CD14-positive monocyte (primary cell): Measurements from ENCODE around the gene TUBB1. TPM values are rescaled to one million over a fixed set of nuclear protein-coding genes. Genes with fewer than 3 reads are reported as not detected.

Experiments used
- DNase-seq, 3 donors: peaks; one replicate each; pipeline ENCODE4 v3.0.0-alpha.2; 2011 to 2022
- H2AFZ ChIP-seq: 2 replicates; pipeline ENCODE4 v1.6.0; 2012; ENCODE audit warnings: mild to moderate bottlenecking, low read depth, low read length, inconsistent platforms; ENCODE audit not compliant: insufficient read depth, poor library complexity, severe bottlenecking
- H3K27ac ChIP-seq, 2 donors: 1 replicate in 1 of 2; 2 replicates in 1 of 2; pipeline ENCODE4 v1.5.1; 2012 to 2013; ENCODE audit warnings: low read length in 2 of 2, control low read depth in 1 of 2, inconsistent platforms in 1 of 2, low read depth in 1 of 2, mild to moderate bottlenecking in 1 of 2
- H3K27me3 ChIP-seq, 2 donors: one replicate each; pipeline versions ENCODE4 v1.6.0 to v1.6.1; 2011 to 2013; ENCODE audit warnings: low read length in 2 of 2; ENCODE audit not compliant: control insufficient read depth in 2 of 2, insufficient read depth in 2 of 2
- H3K36me3 ChIP-seq, 2 donors: replicated peaks in 1 of 2; 1 replicate in 1 of 2; 2 replicates in 1 of 2; pipeline versions ENCODE4 v1.5.1 to v1.6.1; 2012 to 2013; ENCODE audit warnings: low read length in 2 of 2, control low read depth in 1 of 2, inconsistent platforms in 1 of 2, mild to moderate bottlenecking in 1 of 2; ENCODE audit not compliant: insufficient read depth in 2 of 2, control insufficient read depth in 1 of 2
- H3K4me1 ChIP-seq, 2 donors: 1 replicate in 1 of 2; 2 replicates in 1 of 2; pipeline versions ENCODE4 v1.5.1 to v1.6.1; 2012 to 2013; ENCODE audit warnings: low read length in 2 of 2, control low read depth in 1 of 2, inconsistent platforms in 1 of 2, mild to moderate bottlenecking in 1 of 2, moderate library complexity in 1 of 2; ENCODE audit not compliant: insufficient read depth in 2 of 2, control insufficient read depth in 1 of 2
- H3K4me2 ChIP-seq: replicated peaks from 2 replicates; pipeline ENCODE3; 2012; ENCODE audit warnings: low read length, moderate library complexity, mild to moderate bottlenecking; ENCODE audit not compliant: poor library complexity, severe bottlenecking; ENCODE audit errors: extremely low read depth
- H3K4me3 ChIP-seq, 3 experiments: fragments of 200-600 bp in 1 of 3; sonication (generic) in 1 of 3; replicated peaks in 1 of 3; 1 replicate in 2 of 3; 2 replicates in 1 of 3; pipeline ENCODE4 v1.5.1; 2011 to 2013; ENCODE audit warnings: low read length in 3 of 3, mild to moderate bottlenecking in 3 of 3, control low read depth in 2 of 3, low read depth in 2 of 3, inconsistent platforms in 1 of 3, moderate library complexity in 1 of 3
- H3K79me2 ChIP-seq: 2 replicates; pipeline ENCODE4 v1.6.0; 2012; ENCODE audit warnings: mild to moderate bottlenecking, control low read depth, inconsistent platforms, low read length, moderate library complexity; ENCODE audit not compliant: insufficient read depth
- H3K9ac ChIP-seq: 2 replicates; pipeline ENCODE4 v1.6.0; 2017; ENCODE audit warnings: low read length, mild to moderate bottlenecking; ENCODE audit not compliant: insufficient read depth, poor library complexity, severe bottlenecking
- H3K9me3 ChIP-seq, 2 donors: replicated peaks in 1 of 2; 1 replicate in 1 of 2; 2 replicates in 1 of 2; pipeline versions ENCODE4 v1.5.1 to v1.6.1; 2012 to 2013; ENCODE audit warnings: low read length in 2 of 2, control low read depth in 1 of 2; ENCODE audit not compliant: control insufficient read depth in 1 of 2, insufficient read depth in 1 of 2
- H4K20me1 ChIP-seq: 2 replicates; pipeline ENCODE4 v1.6.0; 2012; ENCODE audit warnings: mild to moderate bottlenecking, low read length, control low read depth, moderate library complexity; ENCODE audit not compliant: insufficient read depth
- H3K27ac Mint-ChIP-seq, 7 donors: one replicate each; pipeline ENCODE4 v1.8.0; 2020; ENCODE audit warnings: mild to moderate bottlenecking in 7 of 7, mixed read lengths in 7 of 7, moderate library complexity in 6 of 7, inconsistent platforms in 2 of 7
- H3K27me3 Mint-ChIP-seq, 3 donors: one replicate each; pipeline ENCODE4 v1.8.0; 2021 to 2022; ENCODE audit warnings: low read depth in 3 of 3, mild to moderate bottlenecking in 3 of 3, mixed read lengths in 3 of 3, moderate library complexity in 3 of 3, inconsistent platforms in 1 of 3
- H3K36me3 Mint-ChIP-seq, 2 donors: one replicate each; pipeline ENCODE4 v1.8.0; 2020; ENCODE audit warnings: mixed read lengths in 2 of 2, inconsistent platforms in 1 of 2, mild to moderate bottlenecking in 1 of 2
- H3K4me1 Mint-ChIP-seq: one replicate; pipeline ENCODE4 v1.8.0; 2020; ENCODE audit warnings: mild to moderate bottlenecking, mixed read lengths
- H3K4me3 Mint-ChIP-seq, 2 donors: one replicate each; pipeline ENCODE4 v1.8.0; 2020; ENCODE audit warnings: mild to moderate bottlenecking in 2 of 2, mixed read lengths in 2 of 2, moderate library complexity in 1 of 2
- H3K9me3 Mint-ChIP-seq, 7 donors: one replicate each; pipeline ENCODE4 v1.8.0; 2020 to 2022; ENCODE audit warnings: mixed read lengths in 7 of 7, mild to moderate bottlenecking in 6 of 7, moderate library complexity in 6 of 7, inconsistent platforms in 2 of 7
- CTCF ChIP-seq: fragments of 200-600 bp; IDR thresholded peaks from one replicate; pipeline ENCODE4 v1.8.0; 2022; ENCODE audit warnings: antibody characterized with exemption, mild to moderate bottlenecking
- WGBS: methylation state at CpG from one replicate; pipeline ENCODE4 v1.1.5; 2013; ENCODE audit warnings: missing lambda C conversion rate; ENCODE audit not compliant: insufficient coverage; 5-methylcytosine and 5-hydroxymethylcytosine counted together
- intact Hi-C, 2 donors: fragments of 100-400 bp; cut with micrococcal nuclease; formaldehyde crosslinking; loops; one replicate each; pipeline versions ENCODE4 v1.15.0 to v1.15.1; 2023
- polyA plus RNA-seq, 3 donors: library from polyadenylated mRNA; depleted of rRNA in 1 of 3; unstranded in 2 of 3; stranded (reverse) in 1 of 3; fragments of 300-500 nt in 2 of 3; fragments of >200 nt in 1 of 3; fragmentation: Illumina TruSeq in 2 of 3; gene quantifications; 1 replicate in 2 of 3; 2 replicates in 1 of 3; pipeline ENCODE4 v1.2.3, GENCODE V29; 2012 to 2021

The TUBB1 gene
- polyA plus RNA-seq, 3 donors: 0.09 to 3.1 (median 2.4) TPM

- Histone ChIP-seq H3K27ac (no peak overlapping the region), H3K9me3 (no peaks in the 10 kb centered on the region), H3K4me3 (no peak overlapping the region), H3K4me1 (peaks cover 4 to 5% of the 10 kb centered on the region in 2 donors), H3K36me3 (no peaks in the 10 kb centered on the region), H2AFZ (no peak overlapping the region), H3K4me2 (no peak overlapping the region), H4K20me1 (no peaks in the 10 kb centered on the region), H3K27me3 (peaks cover 11 to 24% of the 10 kb centered on the region in 2 donors), H3K79me2 (no peaks in the 10 kb centered on the region), H3K9ac (no peak overlapping the region)
- 100% methylated on average over 2 of the region's 5 CpGs for WGBS
- TF ChIP-seq CTCF: no peak
- no peaks in the 10 kb centered on the region for H3K36me3 Mint-ChIP-seq
- H3K4me1 Mint-ChIP-seq: peaks cover 13% of the 10 kb centered on the region
- DNase-seq: no peak
- H3K4me3 Mint-ChIP-seq: no peak overlapping the region
- H3K27ac Mint-ChIP-seq: no peak overlapping the region
- H3K9me3 Mint-ChIP-seq: no peaks in the 10 kb centered on the region
- peaks cover 6 to 16% (median 14%) of the 10 kb centered on the region in 3 donors for H3K27me3 Mint-ChIP-seq
- intact Hi-C loops: loop anchor here in 1 of 2 donors (10.0 kb wide), 1 partner anchor 393 kb away; the partner anchor contains the start of gene STX16
Measured at GRCh38 chr20:59047938-59048680, 28.9 kb downstream of the TUBB1 start.

GRCh38 chr20:59048681-59049030 is 29.4 kb downstream of the TUBB1 start:
- Mint-ChIP-seq H3K27ac (no peak overlapping the region), H3K4me3 (no peak overlapping the region), H3K27me3 (peaks cover 6 to 17% (median 14%) of the 10 kb centered on the region in 3 donors), H3K36me3 (no peaks in the 10 kb centered on the region), H3K4me1 (peaks cover 8% of the 10 kb centered on the region), H3K9me3 (no peaks in the 10 kb centered on the region)
- H3K79me2 ChIP-seq: no peaks in the 10 kb centered on the region
- H3K4me2 ChIP-seq: no peak overlapping the region
- no peaks in the 10 kb centered on the region for H3K9me3 ChIP-seq
- H3K36me3 ChIP-seq: no peaks in the 10 kb centered on the region
- H2AFZ ChIP-seq: no peak overlapping the region
- no peak overlapping the region for H3K9ac ChIP-seq
- WGBS: 60% methylated on average over 1 of the region's 2 CpGs
- no peak overlapping the region for H3K27ac ChIP-seq
- intact Hi-C loops: loop anchor here in 1 of 2 donors (10.0 kb wide), 1 partner anchor 394 kb away; the partner anchor contains the start of gene STX16
- H3K27me3 ChIP-seq: peaks cover 11 to 24% of the 10 kb centered on the region in 2 donors
- H4K20me1 ChIP-seq: no peaks in the 10 kb centered on the region
- H3K4me3 ChIP-seq: no peak overlapping the region
- TF ChIP-seq CTCF: no peak
- DNase-seq: no peak
- no peaks in the 10 kb centered on the region for H3K4me1 ChIP-seq
